ENCODE data around the gene RAPGEF5.

DNA sequence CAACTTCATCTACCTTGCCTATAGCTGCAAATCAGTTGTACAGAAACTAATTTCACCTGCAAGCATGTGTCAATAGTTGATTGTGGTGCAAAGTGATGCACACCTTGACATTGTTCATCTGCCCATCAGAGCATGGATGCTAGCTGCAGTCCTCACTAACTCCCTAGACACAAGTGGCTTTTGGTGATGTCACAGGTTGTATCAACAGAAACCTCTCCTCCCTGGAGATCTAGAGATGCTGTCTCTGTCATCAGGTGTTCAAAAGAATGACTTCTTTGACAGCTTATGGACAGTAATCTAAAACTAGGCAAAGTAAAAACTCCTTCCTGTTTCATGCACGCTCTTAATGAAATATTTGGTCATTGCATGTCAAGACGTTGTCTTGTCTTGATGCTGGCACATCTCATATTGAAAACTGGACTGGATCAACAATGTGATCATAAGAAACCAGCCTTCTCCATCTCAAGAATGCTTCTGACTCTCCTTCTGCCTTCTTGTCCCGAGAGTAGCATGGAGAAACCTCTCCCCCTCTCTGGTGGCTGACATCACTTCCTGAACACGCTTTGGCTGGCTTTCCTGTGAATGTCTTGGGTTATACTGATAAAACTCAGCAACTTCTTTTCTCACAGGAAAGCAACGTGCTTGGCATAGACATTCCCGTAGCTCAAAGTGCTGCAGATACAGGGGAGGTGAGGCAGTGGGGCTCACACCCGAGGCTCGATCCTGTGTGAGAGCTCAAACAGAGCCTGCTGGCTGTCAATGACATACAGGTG lies 235.1 kb downstream of the RAPGEF5 start:
- TF ChIP-seq, protein P1, sequence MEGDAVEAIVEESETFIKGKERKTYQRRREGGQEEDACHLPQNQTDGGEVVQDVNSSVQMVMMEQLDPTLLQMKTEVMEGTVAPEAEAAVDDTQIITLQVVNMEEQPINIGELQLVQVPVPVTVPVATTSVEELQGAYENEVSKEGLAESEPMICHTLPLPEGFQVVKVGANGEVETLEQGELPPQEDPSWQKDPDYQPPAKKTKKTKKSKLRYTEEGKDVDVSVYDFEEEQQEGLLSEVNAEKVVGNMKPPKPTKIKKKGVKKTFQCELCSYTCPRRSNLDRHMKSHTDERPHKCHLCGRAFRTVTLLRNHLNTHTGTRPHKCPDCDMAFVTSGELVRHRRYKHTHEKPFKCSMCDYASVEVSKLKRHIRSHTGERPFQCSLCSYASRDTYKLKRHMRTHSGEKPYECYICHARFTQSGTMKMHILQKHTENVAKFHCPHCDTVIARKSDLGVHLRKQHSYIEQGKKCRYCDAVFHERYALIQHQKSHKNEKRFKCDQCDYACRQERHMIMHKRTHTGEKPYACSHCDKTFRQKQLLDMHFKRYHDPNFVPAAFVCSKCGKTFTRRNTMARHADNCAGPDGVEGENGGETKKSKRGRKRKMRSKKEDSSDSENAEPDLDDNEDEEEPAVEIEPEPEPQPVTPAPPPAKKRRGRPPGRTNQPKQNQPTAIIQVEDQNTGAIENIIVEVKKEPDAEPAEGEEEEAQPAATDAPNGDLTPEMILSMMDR (IDR thresholded peaks at IDR 0.05), result no peak
- TF ChIP-seq POLR2A (IDR thresholded peaks at IDR 0.05), result no peak

Measured in thyroid gland (tissue), 4 donors.